HG03135 (cell line): ENCODE measurements around the gene DEFB123.

Experiments
- ATAC-seq: cut with Tn5 transposase; IDR thresholded peaks from one replicate; pipeline ENCODE4 v1.9.1; 2021; ENCODE audit warnings: mild to moderate bottlenecking, moderate library complexity; ENCODE audit not compliant: unreplicated experiment

DEFB123 gene

DNA sequence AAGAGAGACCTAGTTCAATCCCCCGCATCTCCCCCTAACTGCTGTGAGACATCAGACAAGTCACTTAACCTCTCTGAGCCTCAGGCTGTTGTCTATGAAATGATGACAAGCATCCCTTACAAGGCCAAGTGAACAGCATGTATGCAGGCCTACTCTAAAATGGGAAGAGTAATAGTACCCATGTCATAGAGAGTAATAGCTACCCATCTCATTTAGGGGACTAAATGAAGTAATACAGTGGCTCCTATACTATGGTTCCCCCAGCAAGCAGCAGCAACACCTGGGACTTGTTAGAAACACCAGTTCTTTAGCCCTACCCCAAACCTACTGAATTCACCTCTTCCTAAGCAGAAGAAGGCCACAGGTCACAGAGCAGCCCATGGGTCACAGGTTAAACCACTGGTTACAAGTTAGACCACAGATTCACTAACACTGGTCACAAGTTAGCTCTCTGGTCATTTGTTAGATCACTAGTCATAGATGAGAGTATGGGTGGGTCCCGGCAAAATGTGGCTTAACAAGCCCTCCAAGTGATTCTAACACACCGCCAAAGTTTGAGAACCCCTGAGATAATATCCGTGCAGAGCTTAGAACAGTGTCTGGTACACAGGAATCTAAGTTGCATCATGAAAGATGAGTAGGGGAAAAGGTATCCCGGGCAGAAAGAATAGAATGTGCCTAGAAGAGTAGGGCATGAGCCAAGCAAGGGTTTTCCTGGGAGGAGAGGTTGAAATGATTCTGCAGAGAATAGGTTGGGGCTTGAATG, 33.1 kb downstream of the DEFB123 start:
- no peak for ATAC-seq

- ATAC-seq, result no peak
Observed at GRCh38 chr20:31474097-31474436, 33.6 kb downstream of the DEFB123 start.

DNA sequence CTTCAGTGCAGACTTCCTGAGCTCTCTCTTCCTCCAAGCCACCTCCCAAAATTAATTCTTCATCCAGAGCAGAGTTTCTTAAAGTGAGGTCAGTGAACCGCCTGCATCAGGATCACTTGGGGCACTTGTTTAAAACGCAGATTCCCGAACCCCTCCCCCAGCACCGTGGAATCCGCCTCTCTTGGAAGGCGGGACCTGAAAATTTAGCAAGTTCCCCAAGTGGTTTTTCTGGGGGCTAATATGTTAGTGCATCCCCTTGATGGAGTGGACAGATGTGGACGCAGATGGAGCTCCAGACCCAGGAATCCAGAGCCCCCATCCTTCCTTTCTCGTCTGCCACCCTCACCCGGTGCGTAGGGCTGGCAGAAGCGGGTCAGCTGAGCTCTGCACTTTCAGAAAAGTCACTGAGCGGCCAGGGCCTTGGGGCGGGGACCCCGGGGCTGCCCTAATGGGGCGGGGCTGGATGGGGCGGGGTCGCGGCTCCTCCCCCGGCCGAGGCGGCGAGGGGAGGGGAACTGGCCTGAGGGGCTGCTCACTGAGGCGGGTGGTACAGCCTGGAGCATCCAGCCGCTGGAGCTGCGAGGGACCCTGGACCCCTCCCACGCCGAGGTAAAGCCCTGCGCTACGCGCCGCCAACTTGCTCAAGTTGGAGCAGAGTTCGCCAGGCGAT, 34.5 kb downstream of the DEFB123 start, which contains the start of the genes DEFB124 and REM1:
Gene DEFB124 (minus strand): TSS at position 370 of the 670 bp plus-strand sequence. CDS start 2,114 bp downstream, outside the sequence.
Gene REM1 (plus strand): TSS at position 531 of the 670 bp plus-strand sequence. CDS start 1,158 bp downstream, outside the sequence.
- ATAC-seq, result no peak

GRCh38 chr20:31475472-31476293, 35.3 kb downstream of the DEFB123 start:
- no peak for ATAC-seq

- ATAC-seq, result no peak
Observed at GRCh38 chr20:31476294-31476585, 35.8 kb downstream of the DEFB123 start.

DNA sequence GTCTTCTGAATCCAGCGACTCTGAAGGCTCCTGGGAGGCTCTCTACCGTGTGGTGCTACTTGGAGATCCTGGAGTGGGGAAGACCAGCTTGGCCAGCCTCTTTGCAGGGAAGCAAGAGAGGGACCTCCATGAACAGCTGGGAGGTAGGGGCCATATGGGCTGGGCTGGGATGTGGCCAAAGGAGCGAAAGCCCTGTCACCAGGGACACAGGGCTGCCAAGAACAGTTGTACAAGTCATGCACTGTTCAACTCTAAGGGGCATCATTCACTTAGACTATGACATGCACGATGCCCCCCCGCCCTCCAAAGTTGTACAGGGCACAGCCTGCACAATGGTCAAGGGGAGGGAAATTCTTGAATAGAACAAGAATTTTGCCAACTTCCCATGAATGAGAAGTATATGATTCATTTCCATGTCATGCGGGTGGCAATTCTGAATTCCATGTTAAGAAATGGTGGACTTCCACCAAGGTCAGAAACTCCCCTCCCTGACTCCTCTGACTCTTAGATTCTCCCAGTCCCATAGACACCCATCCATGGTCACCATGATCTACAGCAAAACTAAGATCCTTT, 36.3 kb downstream of the DEFB123 start:
- ATAC-seq, result no peak

DNA sequence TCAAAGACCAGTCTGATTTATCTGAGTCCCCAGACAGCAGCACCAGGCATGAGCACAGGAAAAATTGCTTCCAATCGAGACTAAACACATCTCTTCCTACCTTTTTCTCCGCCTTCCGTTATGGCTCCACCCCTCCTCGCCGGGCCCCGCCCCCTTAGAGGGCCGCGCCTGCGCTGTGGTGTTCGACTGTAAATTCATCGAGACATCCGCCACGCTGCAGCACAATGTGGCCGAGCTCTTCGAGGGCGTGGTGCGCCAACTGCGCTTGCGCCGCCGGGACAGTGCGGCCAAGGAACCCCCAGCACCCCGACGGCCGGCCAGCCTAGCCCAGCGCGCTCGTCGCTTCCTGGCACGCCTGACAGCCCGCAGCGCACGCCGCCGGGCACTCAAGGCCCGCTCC, 43.6 kb downstream of the DEFB123 start:
- no peak for ATAC-seq

DNA sequence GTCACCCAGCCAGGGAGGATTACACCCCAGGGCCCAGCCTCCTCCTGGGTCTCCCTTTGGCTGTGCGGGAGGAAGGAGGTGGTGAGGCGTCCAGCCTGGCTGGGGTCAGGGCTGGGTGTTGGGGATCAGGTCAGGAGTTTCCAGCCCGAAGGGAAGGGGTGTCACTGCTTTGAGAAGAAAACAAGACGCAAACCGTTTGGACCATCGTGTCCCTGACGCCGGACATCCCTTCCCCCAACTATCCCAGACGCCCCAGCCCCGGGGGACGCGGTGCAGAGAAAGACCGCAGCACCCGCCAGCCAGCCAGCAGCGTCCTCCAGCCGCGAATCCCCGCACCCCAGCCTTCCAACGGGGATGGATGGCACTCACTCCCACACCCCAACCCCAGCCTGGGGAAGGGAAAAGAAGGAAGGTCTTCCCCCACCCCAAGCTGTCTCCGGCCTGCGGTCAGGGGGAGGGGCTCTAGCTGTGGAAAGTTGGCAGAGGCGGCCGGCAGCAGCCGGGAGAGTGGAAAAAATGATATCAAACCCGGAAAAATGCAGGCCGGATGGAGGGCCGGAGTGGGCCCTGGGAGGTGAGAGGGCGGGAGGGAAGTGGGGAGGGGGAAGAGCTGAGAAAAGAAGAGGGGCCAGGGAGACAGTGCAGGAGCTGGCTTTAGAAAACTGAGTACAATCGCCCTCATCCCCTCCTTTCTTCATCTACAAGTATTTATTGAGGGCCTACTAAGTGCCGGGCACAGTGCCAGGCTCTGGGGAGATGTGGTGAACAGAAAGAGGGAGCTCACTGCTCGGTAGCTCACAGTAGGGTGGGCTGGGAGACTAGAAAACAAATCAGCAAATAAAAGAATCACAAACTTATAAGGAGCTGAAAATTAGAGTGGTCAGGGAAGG, 45.3 kb downstream of the DEFB123 start:
- no peak for ATAC-seq

DNA sequence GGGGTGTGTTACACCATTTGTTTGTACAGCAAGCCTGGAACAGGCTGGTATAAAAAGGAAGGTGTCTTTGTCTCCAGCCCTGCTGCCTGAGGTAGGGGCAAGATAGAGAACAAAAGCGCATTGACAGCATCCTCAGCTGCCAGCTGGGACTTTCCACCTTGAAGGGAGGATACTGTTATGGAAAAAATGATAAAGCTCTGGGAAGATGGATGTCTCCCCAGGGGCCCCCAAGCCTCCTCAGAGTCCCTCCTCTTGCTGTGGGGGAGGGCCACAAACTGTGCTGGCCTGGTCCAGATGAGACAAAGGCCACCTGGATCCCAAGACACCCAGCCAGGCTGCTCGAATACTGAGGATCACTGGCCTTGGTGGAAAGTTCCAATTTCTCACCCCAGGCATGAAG, 47.7 kb downstream of the DEFB123 start:
- no peak for ATAC-seq

DNA sequence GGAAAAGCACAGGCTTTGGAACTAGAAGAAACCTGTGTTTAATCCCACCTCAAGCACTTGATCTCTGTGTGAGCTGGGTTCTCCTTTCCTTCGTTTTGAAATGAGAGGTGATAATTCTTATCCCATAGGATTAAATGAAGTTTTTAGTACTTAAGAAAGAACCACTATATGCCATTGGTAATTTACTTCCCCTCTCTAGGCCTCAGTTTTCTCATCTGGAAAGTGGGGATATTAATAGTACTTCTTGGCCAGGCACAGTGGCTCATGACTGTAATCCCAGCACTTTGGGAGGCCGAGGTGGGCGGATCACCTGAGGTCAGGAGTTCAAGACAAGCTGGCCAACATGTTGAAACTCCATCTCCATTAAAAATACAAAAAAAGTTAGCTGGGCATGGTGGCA, 48.7 kb downstream of the DEFB123 start:
- ATAC-seq, result no peak

DNA sequence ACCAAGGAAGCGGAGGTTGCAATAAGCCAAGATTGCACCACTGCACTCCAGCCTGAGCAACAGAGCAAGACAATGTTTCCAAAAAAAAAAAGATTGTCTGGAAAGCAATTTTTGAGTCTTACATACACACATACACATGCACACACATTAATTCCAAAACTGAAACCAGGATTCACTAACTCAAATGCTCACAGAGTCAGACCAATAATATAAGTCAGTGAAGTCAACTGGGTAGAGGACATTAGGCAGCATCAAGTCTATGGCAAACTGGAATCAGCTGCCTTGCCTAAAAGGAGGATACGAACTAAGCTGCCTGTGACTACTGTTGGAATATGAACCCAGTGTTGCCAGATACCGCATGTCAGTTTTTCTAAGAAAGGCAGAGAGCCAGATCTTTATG, 50.3 kb downstream of the DEFB123 start:
- no peak for ATAC-seq

DNA sequence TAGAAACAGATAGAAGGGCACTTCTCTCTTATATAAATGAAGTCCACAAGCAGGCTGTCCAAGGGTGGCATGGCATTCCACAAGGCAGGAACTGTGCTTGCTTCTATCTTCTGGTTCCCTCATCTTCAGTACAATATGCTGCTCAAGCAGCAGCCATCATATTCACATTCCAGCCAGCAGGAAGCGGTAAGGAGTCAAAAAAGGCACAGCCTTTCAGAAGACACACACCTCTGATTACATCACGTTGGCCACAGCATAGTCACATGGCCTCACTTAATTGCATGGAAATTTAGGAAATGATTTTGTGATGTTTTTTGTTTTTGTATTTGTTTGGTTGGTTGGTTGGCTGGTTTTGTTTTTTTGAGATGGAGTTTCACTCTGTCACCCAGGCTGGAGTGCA, 53.7 kb downstream of the DEFB123 start:
- no peak for ATAC-seq

GRCh38 chr20:31496761-31497295, 56.4 kb downstream of the DEFB123 start:
- no peak for ATAC-seq

- no peak for ATAC-seq
Observed at GRCh38 chr20:31497838-31498540, 57.6 kb downstream of the DEFB123 start.
